CD4-positive, alpha-beta memory T cell (primary cell): ENCODE data around the gene MFAP2. TPM values are rescaled to one million over a fixed set of nuclear protein-coding genes. Genes with fewer than 3 reads are reported as not detected.
"Not testable (repeated sequence)": the region's sequence is repeated elsewhere in the genome, so short reads cannot be mapped to it uniquely, and the experiment has no call there.

Experiments used
- CTCF ChIA-PET: fragments of 350-600 bp; sonication (Branson Sonifier 250); formaldehyde crosslinking; loops from one replicate; lab custom pipeline; 2021; ENCODE audit warnings: inconsistent platforms; ENCODE audit not compliant: partially characterized antibody; lab: Charles Lee
- POLR2A ChIA-PET: fragments of 350-600 bp; sonication (Branson Sonifier 250); formaldehyde crosslinking; loops from one replicate; lab custom pipeline; 2021; ENCODE audit not compliant: partially characterized antibody; lab: Charles Lee
- DNase-seq, 5 donors: peaks; one replicate each; pipeline versions ENCODE4 v3.0.0 to v3.0.0-alpha.2; 2020 to 2022; ENCODE audit warnings: mixed read lengths in 1 of 5
- H3K27ac ChIP-seq: one replicate; pipeline ENCODE4 v1.7.0; 2013; ENCODE audit warnings: low read depth, low read length
- H3K27me3 ChIP-seq: 2 replicates; pipeline ENCODE4 v1.7.0; 2013; ENCODE audit warnings: mild to moderate bottlenecking, low read length, moderate library complexity; ENCODE audit not compliant: insufficient read depth
- H3K36me3 ChIP-seq: 2 replicates; pipeline ENCODE4 v1.7.0; 2013; ENCODE audit warnings: mild to moderate bottlenecking, low read length, moderate library complexity; ENCODE audit not compliant: insufficient read depth
- H3K4me1 ChIP-seq: 2 replicates; pipeline ENCODE4 v1.7.0; 2013; ENCODE audit warnings: mild to moderate bottlenecking, low read length, moderate library complexity; ENCODE audit not compliant: insufficient read depth
- H3K4me3 ChIP-seq, 2 donors: one replicate each; pipeline ENCODE4 v1.7.0; 2013; ENCODE audit warnings: low read length in 2 of 2, mild to moderate bottlenecking in 1 of 2
- H3K9me3 ChIP-seq, 2 donors: one replicate each; pipeline ENCODE4 v1.7.0; 2013; ENCODE audit warnings: low read length in 2 of 2, control low read depth in 1 of 2; ENCODE audit not compliant: control insufficient read depth in 1 of 2
- H3K27ac Mint-ChIP-seq, 7 donors: one replicate each; pipeline ENCODE4 v1.8.0; 2020 to 2021; ENCODE audit warnings: mixed read lengths in 7 of 7, mild to moderate bottlenecking in 6 of 7, inconsistent platforms in 3 of 7, moderate library complexity in 3 of 7
- H3K27me3 Mint-ChIP-seq, 2 donors: one replicate each; pipeline ENCODE4 v1.8.0; 2020 to 2021; ENCODE audit warnings: mixed read lengths in 2 of 2
- H3K36me3 Mint-ChIP-seq, 2 donors: one replicate each; pipeline ENCODE4 v1.8.0; 2020 to 2021; ENCODE audit warnings: mixed read lengths in 2 of 2, inconsistent platforms in 1 of 2, mild to moderate bottlenecking in 1 of 2
- H3K4me1 Mint-ChIP-seq, 4 donors: one replicate each; pipeline ENCODE4 v1.8.0; 2020 to 2021; ENCODE audit warnings: mixed read lengths in 4 of 4, mild to moderate bottlenecking in 1 of 4
- H3K4me3 Mint-ChIP-seq, 8 donors: one replicate each; pipeline ENCODE4 v1.8.0; 2020 to 2021; ENCODE audit warnings: mixed read lengths in 8 of 8, mild to moderate bottlenecking in 7 of 8, moderate library complexity in 6 of 8, inconsistent platforms in 3 of 8
- H3K9me3 Mint-ChIP-seq, 8 donors: one replicate each; pipeline ENCODE4 v1.8.0; 2020 to 2021; ENCODE audit warnings: mixed read lengths in 8 of 8, mild to moderate bottlenecking in 5 of 8, inconsistent platforms in 3 of 8, moderate library complexity in 1 of 8
- intact Hi-C: fragments of 100-400 bp; cut with micrococcal nuclease; formaldehyde crosslinking; loops from one replicate; pipeline ENCODE4 v1.15.1; 2023
- polyA plus RNA-seq, 2 donors: library from polyadenylated mRNA; unstranded; fragments of 300-500 nt; fragmentation: Illumina TruSeq; gene quantifications; one replicate each; pipeline ENCODE4 v1.2.3, GENCODE V29; 2021
- total RNA-seq, 2 experiments: library from RNA; stranded (reverse); gene quantifications; one replicate each; pipeline ENCODE4 v1.2.3, GENCODE V29; 2021

MFAP2 gene
- total and polyA plus RNA-seq, 4 experiments from 2014 or later = not detected

DNA sequence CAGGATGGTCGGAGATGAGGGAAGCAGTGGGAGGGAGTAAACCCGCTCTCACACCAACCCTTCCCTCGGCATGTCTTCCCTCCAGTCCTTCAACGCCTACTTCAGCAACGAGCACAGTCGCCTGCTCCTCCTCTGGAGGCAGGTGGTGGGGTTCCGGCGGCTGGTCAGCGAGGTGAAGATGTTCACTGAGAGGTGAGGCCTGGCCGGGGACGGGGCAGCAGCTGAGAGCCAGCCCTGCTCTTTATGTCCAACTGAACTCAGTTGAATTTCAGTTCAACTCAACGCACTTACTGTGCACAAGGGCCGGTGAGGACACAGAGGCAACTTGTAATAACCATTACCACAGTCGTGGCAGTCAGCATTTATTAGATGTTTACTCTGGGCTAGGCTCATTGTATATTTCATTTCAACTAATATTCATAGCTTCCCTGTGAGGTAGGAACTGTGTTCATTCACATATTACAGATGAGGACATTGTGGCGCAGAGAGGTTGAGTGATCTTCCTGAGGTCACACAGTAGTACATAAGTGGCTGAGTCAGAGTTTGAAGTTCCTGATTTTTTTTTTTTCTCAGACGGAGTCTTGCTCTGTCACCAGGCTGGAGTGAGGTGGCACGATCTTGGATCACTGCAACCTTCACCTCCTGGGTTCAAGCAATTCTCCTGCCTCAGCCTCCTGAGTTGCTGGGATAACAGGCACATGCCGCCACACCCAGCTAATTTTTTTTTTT, 49.0 kb downstream of the MFAP2 start:
- POLR2A ChIA-PET, H3K27ac Mint-ChIP-seq: not testable (repeated sequence)

DNA sequence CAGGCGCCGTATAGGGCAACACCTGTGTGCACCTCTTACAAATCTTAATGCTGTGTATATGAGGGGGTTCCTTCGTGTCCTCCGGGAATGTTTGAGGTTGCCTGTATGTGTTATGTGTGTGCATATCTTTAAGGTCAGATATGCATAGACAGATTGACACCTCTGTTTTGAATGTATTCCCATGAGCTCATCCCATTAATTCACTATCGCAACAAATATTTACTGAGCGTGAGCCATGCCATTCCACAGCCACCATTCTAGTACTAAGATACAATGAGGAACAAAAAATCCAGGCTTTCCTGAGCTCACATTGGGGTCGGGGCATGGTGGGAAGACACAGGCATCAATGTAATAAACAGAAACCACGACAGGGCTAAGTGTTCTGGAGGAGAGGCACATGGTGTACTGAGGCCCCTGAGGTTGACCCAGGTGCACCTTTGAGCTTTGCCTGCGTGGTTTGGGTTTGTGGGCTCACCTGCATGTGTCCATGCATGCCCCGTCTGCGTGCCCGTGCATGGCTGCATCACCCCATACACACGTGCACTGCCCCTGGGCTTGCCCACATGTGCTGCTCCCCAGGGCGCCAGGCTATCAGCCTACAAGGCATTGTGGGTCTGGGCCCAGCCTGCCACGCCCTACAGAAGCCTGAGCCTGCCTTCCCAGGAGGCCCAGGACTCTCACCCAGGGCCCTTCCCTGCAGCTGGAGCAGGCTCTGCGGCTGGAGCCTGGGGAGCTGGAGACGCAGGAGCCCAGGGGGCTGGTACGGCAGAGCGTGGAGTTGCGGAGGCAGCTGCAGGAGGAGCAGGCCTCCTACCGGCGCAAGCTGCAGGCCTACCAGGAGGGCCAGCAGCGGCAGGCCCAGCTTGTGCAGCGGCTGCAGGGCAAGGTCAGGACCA, 51.0 kb downstream of the MFAP2 start:
- POLR2A ChIA-PET = interaction anchor here (1.2 kb wide), 1 partner anchor 24 kb away, joined by 4 read pairs; no protein-coding TSS in a partner anchor
- H3K27ac Mint-ChIP-seq, H3K9me3 ChIP-seq, H3K9me3 Mint-ChIP-seq, H3K27me3 Mint-ChIP-seq, H3K4me3 ChIP-seq, H3K4me1 ChIP-seq, H3K4me3 Mint-ChIP-seq, H3K27ac ChIP-seq, intact Hi-C loops, H3K36me3 ChIP-seq, H3K27me3 ChIP-seq, DNase-seq: not testable (repeated sequence)
- CTCF ChIA-PET = interaction anchor here (1.2 kb wide), 1 partner anchor 31 kb away, joined by 4 read pairs; no protein-coding TSS in a partner anchor
- H3K36me3 Mint-ChIP-seq = peaks cover 9 to 11% of the 10 kb centered on the region in 2 donors
- H3K4me1 Mint-ChIP-seq = peaks cover 5 to 16% (median 7%) of the 10 kb centered on the region in 4 donors

More for the DNA sequence above, 49.0 kb downstream of the MFAP2 start:
- peaks cover 9 to 12% of the 10 kb centered on the region in 2 donors for H3K36me3 Mint-ChIP-seq
- H3K4me1 Mint-ChIP-seq = peaks cover 3 to 11% (median 6%) of the 10 kb centered on the region in 4 donors
- H3K27ac ChIP-seq, H3K36me3 ChIP-seq, H3K27me3 Mint-ChIP-seq, H3K9me3 Mint-ChIP-seq, intact Hi-C loops, DNase-seq, H3K4me1 ChIP-seq, H3K9me3 ChIP-seq, H3K4me3 ChIP-seq, H3K27me3 ChIP-seq, H3K4me3 Mint-ChIP-seq: not testable (repeated sequence)
- CTCF ChIA-PET = interaction anchor here (0.6 to 1.3 kb wide), 2 partner anchors 311 to 1140 kb away, joined by 3 to 4 read pairs; no protein-coding TSS in a partner anchor

DNA sequence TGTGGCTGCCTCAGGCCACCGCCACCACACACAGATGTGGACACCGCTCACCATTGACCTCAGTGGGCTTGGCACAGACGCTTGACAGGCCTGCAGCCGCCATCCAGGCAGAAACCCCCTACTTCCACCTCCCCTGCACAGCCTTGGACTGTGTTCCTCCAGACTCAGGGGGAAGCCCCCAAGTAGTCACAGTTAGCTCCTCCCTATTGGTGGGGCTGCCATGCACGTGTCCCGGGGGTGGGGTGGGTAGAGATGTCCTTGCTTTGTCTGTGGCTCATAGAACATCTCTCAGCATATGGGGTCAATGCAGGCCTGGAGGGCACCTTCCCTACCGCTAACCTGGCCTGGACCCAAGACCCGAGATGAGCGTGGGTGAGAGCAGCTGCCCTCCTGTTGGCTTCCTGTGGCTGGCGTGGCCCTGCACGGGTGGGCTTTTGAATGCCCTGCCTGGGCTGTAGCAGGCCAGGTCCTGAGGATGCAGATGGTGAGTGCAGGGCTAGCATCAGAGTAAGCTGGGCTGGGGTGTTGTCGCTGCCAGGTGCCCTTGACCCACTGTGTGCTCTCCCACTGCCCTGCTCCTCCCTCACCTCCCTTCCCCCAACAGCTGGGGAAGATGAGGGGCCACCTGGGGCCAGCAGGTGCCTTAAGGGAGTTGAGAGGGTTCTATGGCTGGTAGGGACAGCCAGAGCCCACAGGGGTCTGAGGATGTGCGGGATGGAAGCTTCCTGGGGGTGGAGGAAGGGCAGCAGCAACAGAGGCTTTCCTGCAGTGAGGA, 52.5 kb downstream of the MFAP2 start:
- no peak overlapping the region for H3K27ac ChIP-seq
- H3K36me3 ChIP-seq = no peaks in the 10 kb centered on the region
- Mint-ChIP-seq H3K27me3 (no peaks in the 10 kb centered on the region), H3K27ac (peak overlapping the region in 2 of 7 donors; percentile 49 to 63), H3K4me3 (no peak overlapping the region), H3K36me3 (peaks cover 9 to 13% of the 10 kb centered on the region in 2 donors), H3K4me1 (peaks cover 6 to 26% (median 7%) of the 10 kb centered on the region in 4 donors), H3K9me3 (no peaks in the 10 kb centered on the region)
- no peaks in the 10 kb centered on the region for H3K4me1 ChIP-seq
- intact Hi-C loops = no loop called here
- no peak for DNase-seq
- H3K4me3 ChIP-seq = no peak overlapping the region
- ChIA-PET POLR2A (no interaction called here), CTCF (interaction anchor here (0.6 kb wide), 1 partner anchor 1242 kb away, joined by 3 read pairs; no protein-coding TSS in a partner anchor)
- no peaks in the 10 kb centered on the region for H3K27me3 ChIP-seq
- no peaks in the 10 kb centered on the region for H3K9me3 ChIP-seq

DNA sequence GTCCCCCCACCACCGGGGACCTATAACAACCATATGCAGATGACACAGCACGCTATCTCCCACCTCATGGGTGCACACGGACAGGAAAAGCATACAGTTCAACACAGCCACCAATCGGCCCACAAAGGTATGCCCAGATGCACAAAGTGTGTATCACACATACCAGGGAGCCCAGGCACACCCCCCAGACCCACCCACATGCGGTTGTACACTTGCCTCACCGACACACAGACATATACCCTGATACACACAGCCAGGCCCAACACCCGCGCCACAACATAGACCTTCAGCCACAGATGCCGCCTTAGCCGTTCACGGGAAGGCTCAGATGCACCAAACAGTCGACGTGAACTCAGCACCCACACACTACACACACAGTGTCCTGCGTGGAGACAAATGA, 53.2 kb downstream of the MFAP2 start:
- Mint-ChIP-seq H3K4me3 (no peak overlapping the region), H3K9me3 (no peaks in the 10 kb centered on the region), H3K36me3 (peaks cover 9 to 10% of the 10 kb centered on the region in 2 donors), H3K27me3 (no peaks in the 10 kb centered on the region), H3K4me1 (peaks cover 8 to 32% (median 11%) of the 10 kb centered on the region in 4 donors), H3K27ac (peak overlapping the region in 4 of 7 donors; percentile 19 to 81 (median 50))
- intact Hi-C loops = no loop called here
- Histone ChIP-seq H3K27ac (no peak overlapping the region), H3K4me1 (peaks cover 5% of the 10 kb centered on the region), H3K27me3 (no peaks in the 10 kb centered on the region), H3K9me3 (no peaks in the 10 kb centered on the region), H3K4me3 (no peak overlapping the region), H3K36me3 (no peaks in the 10 kb centered on the region)
- ChIA-PET POLR2A (no interaction called here), CTCF (interaction anchor here (0.6 kb wide), 1 partner anchor 1242 kb away, joined by 3 read pairs; no protein-coding TSS in a partner anchor)
- no peak for DNase-seq

DNA sequence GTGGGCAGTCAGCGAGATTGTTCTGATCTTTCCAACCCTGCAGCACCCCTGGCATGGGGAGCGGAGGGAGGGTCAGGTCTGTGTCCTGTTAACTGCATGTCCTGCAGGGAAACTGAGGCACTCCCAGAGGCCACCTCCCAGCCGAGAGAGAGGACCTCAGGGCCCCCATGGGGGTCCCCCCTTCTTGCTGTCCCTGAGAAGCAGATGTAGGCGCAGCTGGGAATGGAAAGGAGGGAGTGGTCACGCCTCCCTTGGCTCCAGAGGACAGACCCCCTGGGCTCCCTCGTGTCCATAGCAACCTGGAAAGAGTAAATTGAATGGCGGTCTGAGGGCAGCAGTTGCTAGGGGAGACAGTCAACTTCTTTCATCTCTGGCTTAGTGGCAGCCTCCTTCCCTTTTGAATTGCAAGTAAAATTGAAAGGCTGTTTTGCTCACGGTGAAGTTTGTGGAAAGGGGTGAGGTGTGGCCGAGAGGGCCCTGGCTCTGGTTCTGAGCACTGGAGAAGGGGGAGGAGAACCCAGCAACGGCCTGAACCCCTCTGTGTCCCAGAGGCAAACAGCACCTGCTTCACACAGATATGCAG, 53.8 kb downstream of the MFAP2 start:
- Histone ChIP-seq H3K27ac (no peak overlapping the region), H3K27me3 (no peaks in the 10 kb centered on the region), H3K9me3 (no peaks in the 10 kb centered on the region), H3K4me3 (no peak overlapping the region), H3K36me3 (no peaks in the 10 kb centered on the region), H3K4me1 (peaks cover 12% of the 10 kb centered on the region)
- peaks cover 7 to 8% of the 10 kb centered on the region in 2 donors for H3K36me3 Mint-ChIP-seq
- H3K27me3 Mint-ChIP-seq = no peaks in the 10 kb centered on the region
- H3K27ac Mint-ChIP-seq = peak overlapping the region in 1 of 7 donors; percentile 19
- H3K4me1 Mint-ChIP-seq = peaks cover 11 to 39% (median 17%) of the 10 kb centered on the region in 4 donors
- intact Hi-C loops = no loop called here
- CTCF ChIA-PET = no interaction called here
- no peak for DNase-seq
- H3K9me3 Mint-ChIP-seq = no peaks in the 10 kb centered on the region
- H3K4me3 Mint-ChIP-seq = no peak overlapping the region
- POLR2A ChIA-PET = interaction anchor here (1.0 to 1.6 kb wide), 2 partner anchors 11 to 21 kb away, joined by 3 to 4 read pairs; no protein-coding TSS in a partner anchor

DNA sequence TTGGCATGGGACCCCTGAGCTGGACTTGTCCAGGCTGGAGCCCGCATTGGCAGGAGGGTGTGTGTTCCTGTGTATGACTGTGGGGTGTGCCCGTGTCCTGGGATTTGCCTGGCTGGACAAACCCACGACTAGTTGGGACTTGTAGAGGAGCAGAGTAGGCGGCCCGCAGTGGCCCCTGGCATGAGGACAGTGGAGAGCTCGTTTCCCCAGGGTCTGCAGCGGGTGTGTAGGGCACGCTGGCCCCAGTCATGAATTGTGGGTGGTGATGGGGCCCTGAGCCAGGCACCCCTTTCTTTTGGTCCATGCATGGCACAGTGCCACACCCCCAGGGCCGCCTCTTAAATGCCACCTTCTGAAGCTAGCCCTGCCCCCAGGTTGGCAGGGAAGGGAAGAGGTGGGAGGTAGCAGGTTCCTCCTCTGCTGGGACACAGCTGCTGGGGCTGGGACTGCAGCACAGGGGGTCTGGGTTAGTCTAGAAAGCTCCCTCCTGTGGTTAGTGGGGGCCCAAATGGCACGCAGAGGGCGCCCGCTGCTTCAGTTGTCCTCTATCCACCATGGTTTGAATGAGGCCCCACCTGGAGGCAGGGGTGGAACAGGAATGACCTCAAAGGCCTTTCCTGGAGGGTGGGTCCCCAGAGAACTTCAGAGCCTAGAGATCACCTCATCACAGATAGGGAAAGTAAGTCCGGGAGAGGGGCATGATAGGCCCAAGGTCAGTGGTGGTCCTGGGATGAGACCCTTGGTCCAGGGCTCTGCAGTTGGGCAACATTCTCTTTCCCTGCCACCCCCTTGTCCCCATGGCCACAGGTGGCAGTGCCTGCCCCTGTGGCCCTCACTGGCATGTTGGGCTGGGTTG, 54.6 kb downstream of the MFAP2 start:
- Histone ChIP-seq H3K9me3 (no peaks in the 10 kb centered on the region), H3K4me1 (peaks cover 18% of the 10 kb centered on the region), H3K27me3 (no peaks in the 10 kb centered on the region), H3K36me3 (no peaks in the 10 kb centered on the region), H3K27ac (no peak overlapping the region), H3K4me3 (no peak overlapping the region)
- peak overlapping the region in 1 of 7 donors; percentile 47 for H3K27ac Mint-ChIP-seq
- CTCF ChIA-PET = interaction anchor here (0.8 to 1.8 kb wide), 2 partner anchors 15 to 34 kb away, joined by 3 read pairs; no protein-coding TSS in a partner anchor
- no peak for DNase-seq
- peaks cover 3 to 4% of the 10 kb centered on the region in 2 donors for H3K36me3 Mint-ChIP-seq
- H3K4me3 Mint-ChIP-seq = no peak overlapping the region
- H3K27me3 Mint-ChIP-seq = no peaks in the 10 kb centered on the region
- POLR2A ChIA-PET = interaction anchor here (1.0 to 1.6 kb wide), 2 partner anchors 10 to 21 kb away, joined by 3 to 4 read pairs; no protein-coding TSS in a partner anchor
- H3K9me3 Mint-ChIP-seq = no peaks in the 10 kb centered on the region
- intact Hi-C loops = no loop called here
- peaks cover 15 to 46% (median 24%) of the 10 kb centered on the region in 4 donors for H3K4me1 Mint-ChIP-seq
